Activated naive CD4-positive, alpha-beta T cell treated with Interleukin-2 at 50 U/mL for 16 hours (primary cell): ENCODE data around the gene LIPG.

ENCODE experiments used
- DNase-seq: peaks from one replicate; pipeline ENCODE4 v3.0.0-alpha.2; 2020

Gene LIPG

DNA sequence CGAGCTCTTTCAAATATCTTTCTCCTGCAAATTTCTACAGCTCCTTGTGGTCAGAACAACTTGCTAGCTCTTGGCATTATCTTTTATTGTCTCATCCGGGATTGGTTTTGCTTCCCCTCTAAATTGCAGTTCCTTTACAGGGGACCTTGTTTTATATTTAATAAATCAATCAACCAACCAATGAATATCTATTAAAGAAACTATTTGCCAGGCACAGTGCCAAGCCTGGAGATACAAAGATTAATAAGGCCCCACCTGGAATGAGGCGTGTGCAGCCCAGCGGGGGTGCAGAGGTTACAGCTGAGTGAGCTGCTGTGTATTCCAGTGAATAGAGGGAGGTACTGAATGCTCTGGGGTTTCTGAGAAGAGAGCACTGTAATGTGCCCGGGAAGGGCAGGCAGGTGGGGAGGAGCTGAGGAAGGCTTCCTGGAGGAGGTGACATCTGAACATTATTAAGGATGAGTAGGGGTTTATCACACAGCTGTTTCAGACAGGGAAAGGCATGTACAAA is 51.8 kb downstream of the LIPG start:
- no peak for DNase-seq

DNA sequence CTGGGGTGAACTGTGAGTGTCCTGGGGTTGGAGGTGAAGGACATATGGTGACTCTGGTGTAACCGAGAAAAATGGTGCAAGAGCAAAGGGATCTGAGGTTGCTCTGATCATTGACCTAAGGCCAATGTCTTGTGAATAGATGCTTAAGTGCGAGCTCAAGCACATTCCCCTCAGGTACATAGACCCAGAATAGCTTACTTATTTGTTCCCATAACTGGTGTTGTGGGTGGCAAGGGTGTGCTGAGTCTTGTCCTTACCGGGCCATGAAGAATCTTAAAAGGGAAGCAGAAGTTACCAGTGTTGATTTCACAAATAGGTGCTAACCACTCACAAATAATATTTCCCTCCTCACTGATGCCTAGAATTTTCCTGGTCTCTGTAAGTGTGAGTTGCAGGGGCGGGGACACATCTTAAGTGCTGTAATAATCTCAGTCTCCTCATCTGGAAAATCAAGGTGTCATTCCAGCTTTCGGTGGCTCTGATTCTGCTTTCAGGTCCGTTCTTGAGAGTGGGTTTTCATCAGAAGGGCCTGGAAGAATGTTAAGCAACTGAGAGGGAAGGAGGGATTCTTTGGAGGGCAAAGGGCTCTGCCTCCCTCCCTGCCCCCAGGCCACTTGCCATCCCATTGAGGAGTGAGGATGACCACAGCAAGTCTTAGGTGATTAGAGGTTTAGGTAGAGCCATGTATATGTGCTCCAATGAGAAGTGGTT is 54.9 kb downstream of the LIPG start:
- DNase-seq: no peak

DNA sequence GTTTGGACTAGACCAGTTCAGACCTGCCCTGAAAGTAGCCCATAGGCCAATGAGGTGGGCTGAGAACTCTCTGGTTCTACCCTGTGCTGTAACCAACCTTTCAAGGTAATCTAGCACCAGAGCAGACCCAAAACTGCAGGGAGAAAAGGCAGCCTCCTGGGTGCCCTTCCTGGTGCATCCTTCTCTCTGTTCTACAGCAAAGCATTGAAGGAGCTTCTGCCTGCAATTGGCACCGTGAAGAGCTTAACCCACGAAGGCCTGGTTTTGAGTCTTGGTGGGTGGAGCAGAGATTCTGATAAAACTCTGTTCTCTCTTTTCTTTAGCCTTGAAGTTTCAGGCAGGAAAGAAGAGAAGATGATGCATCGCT is 55.5 kb downstream of the LIPG start:
- DNase-seq: no peak

DNA sequence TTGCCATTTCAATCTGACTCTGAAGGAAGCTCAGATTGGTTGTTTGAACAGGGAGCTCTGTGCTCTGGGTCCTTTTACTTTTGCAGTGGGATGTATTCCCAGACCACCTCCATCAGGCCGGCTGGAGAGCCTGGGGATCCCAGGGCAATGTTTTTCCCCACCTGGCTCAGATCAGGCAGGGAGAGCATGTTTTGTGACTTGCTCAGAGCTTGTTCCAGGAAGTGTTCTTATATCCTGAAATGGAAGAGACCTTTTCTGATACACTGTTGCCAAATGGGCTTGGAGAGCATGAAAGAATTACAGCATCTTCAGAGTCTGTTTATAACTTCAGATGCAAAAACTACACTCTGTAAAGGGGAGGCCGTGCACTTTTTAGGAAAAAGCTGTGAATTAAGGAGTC is 56.0 kb downstream of the LIPG start:
- DNase-seq: no peak

DNA sequence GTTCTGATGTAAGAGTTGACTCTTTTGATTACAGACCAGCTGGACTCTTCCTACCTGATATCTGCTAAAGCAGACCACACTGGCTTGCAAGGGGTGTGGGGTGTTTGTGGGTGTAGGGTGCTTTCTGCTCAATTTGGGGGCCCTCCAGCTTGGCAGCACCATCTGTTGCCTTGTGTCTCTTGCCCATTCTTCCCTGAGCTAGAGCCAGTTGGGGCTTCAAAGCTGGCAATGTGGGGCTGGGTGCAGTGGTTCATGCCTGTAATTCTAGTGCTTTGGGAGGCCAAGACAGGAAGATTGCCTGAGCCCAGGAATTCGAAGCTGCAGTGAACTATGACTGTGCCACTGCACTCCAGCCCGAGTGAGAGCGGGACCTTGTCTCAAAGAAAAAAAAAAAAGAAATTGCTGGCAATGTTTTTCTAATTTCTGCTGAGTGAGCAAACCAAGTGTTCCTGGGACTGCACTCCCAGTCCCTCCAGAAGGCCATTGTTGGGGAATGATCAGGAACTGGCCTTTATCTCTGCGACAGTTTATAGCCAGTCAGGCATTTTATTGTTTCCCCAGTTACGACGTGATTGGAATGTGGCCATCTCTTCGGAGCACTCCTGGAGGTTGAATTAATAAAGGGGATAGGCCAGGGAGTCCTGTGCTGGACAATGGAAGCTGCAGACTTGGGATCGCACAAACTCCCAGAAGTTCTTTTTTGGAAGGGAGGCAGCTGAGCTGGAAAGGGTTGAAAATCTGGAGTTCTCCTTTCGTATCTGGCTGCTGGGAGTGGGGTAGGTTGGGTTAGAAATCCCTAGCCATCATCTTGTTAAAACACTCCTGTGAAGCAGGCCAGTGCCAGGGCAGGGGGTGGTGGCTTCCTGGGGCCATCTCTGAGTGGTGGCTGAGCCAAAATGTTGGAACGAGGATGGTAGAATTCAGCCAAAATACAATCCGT is 57.2 kb downstream of the LIPG start:
- DNase-seq: no peak

DNA sequence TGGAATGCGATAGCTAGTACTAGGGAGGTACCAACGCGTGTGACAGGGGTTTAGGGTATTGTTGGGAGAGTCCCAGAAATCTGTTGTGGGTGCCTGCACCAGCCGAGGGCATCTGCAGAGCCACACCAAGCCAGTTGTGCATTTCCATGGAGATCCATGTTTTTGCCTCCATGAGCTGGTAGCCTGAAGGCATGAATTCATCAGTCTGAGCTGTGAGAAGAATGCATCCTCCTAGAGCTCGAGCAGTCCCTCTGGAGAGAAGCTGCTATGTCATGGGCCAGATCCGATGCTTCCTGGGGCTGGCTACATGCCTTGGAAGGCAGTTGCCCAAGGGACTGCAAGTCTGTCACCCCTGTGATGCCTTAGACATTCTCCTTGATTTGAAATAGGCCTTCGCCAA is 57.9 kb downstream of the LIPG start:
- DNase-seq: no peak

DNA sequence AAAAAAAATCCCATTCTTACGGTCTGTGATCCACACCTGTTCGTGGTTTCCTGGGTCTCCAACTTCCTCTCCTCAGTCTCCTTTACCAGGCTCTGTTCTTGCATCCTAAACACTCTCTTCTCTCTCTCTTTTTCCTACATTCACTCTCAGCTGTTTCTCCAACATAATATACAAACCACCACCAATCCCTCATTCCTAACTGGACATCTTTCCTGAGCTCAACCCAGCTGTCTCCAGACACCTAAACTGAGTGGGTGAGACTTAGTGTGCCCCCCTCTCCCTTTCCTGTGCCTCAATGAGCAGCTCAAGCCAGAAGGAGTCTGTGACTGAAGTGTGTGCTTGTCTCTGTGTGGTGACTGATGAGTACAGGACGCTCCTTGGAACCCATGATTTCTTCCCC is 59.4 kb downstream of the LIPG start:
- DNase-seq: no peak

DNA sequence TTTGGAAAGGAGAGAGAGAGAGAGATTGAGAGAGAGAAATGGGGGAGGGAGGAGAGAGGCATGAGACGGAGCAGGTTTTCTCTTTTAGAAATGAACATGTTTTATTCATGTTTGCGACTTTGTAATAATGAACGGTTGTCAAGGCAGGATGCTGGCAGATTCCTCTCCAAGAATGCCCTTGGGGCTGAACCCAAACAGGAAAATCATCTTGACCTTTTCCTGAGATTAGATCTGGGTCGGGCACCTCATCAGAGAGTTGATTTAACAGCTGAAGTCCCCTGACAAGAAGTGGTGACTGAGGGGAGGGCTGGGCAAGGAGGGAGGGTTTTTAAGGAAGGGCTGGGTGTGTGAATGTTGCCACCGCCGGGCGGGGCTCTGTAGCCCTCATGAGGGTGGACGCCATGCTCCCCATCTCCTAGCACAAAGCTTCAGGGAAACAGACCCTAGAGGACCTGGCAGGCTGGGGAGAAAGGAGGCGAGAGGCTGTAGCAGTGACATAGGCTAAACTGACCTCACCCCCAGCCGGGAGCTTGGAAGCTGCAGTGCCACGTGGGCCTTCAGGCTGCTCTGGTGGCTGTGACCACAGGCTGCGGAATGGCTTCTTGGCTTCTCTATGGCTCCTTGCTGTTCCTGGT is 60.0 kb downstream of the LIPG start:
- DNase-seq: no peak

DNA sequence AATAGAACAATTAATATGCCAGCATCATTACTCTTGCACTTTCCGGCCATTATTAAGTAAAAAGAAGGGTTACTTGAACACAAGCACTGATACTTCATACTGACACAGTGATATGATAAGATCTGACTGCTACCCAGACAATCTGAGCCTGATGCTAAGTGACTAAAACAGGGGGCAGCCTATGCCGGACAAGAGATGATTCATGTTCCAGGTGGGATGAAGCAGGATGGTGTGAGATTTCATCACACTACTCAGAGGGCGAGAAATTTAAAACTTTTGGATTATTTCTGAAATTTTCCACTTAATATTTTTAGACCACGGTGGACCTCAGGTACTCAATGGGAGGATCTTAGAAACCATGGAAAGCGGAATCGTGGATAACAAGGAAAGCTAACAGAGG is 61.7 kb downstream of the LIPG start:
- DNase-seq: no peak

DNA sequence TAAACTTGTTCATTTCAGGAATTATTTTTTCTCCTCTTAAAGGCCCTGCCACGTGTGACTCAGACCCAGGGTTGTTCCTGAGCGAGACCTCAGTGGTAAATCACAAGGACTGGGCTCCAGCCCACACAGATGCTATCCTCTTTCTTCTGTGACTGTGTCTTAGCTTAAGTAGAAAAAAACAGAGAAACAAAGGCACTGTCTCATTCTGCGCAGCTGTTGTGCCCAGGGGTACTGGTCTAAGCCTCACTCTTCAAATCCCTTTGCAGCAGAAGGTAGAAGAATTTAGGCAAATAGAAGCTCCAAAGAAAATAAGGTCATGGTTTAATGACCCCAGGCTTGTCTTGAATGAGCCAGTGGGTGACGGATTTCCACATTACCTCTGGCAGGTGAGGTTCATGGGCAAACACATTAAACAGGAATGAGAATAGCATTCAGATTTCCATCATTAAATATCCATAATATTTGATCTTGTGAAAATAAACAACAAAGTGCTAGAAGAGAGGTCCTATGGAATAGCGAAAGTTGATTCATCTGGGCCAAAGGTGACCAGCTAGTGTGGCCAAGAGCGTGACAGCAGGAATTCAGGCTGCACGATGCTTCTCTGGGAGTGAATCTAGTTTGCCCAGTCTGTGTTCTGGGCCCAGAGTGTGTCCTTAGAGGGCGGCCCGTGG is 63.3 kb downstream of the LIPG start:
- no peak for DNase-seq

DNA sequence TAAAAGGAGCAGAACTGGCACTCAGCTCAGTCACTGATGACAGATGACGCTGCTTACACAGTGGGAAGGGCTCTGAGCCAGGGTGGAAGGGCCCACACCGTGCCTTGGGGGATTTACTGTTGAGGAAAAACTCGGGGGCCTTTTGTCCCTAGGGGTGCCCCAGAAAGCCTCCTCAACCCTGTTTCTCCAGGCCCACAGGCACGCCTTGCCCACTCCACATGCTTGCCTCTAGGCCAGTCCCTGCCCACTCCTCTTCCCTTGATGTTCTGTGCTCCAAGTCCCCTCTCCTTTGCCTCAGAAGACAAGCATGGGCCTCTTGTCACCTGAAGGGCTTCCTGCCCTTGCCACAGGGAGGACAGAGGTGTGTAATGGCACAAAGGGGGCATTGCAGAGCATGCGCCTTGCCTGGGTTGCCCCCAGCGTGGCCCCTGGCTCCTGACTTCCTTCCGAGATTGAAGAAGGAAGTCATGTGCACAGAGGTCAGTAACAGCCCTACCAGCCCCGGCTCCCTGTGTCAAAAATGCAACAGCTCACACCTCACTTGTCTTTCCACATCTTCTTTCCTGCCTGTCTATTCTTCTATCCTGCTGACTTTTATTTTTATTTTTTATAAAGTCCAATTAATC is 65.1 kb downstream of the LIPG start:
- DNase-seq: no peak

DNA sequence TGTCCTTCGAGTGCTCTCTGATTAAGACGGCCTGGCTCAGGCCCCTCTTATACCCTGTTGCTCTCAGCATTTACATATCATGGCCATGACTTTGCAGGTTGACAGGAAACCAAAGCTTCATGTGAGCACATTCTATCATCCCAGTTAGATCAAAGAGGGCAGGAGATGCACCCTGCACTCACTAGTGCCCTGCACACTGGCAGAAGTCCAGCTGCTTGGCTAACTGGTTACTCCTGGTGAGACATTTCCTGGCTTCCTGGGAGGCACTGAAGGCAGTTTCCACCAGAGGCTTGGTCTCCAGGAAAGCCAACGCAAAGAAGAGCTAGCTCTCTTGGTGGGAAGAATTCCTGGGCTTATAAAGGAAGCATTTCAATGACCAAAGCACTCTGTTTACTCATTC is 66.3 kb downstream of the LIPG start:
- no peak for DNase-seq

DNA sequence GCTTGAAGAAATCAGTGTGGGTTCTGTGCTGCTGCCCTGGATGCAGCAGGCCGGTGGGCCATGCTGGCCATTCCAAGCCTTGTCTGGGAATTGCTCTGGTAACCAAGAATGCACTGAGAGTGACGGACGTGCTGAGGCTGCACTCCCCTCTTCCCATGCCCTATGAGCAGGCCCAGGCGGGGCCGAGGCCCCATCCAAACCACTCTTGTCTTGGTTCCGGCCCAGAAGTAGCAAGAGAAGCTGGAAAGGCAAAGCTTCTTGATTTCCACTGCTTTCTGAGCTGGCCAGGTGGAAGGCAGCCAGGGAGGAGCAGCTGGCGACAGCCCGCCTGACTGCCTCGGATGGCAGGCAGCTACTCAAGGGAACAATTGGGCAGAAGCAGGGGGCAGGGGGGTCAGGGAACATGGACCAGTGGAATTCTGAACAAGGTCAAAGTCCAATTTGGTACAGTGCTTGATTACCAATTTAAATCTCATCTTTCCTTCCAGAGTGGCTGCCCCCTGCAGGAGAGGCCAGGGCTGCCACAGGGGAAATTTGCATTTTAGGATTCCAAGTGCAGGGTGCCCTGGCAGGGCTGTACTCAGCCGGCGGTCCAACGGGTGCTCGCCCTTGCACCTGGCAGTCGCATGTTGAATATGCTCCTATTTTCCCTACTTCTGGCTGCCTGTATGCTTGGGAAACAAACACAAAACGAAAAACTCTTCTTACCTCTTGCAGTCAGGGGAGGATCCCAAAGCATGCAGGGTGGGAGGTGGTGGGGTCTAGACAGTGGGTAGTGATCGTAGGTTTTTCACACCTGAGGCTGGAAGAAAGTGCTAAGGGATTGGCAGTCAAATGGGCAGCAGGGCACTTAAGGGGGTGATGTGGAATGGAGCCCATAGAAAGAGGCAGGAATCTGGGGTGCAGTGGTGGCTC is 67.3 kb downstream of the LIPG start:
- no peak for DNase-seq

DNA sequence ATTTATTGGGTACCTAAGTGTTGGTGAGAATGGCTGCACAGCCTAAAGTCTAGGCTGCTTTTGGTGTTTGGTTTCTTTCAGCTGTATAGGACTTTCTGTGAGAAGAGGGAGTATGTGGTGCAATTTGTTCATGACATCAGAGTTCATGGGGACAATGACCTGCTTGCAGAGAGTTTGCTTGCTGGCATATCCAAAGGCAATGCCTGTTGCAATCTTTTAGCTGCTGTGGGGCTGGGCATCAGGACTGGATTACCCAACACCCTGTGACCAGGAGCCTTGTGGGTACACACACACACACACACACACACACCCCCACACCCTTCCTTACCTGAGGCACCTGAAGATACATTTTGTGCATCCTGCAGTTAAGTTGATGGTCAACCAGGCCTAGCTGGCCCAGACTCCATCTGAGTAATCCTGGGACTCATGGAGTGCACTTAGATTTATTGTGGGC is 68.4 kb downstream of the LIPG start:
- no peak for DNase-seq

DNA sequence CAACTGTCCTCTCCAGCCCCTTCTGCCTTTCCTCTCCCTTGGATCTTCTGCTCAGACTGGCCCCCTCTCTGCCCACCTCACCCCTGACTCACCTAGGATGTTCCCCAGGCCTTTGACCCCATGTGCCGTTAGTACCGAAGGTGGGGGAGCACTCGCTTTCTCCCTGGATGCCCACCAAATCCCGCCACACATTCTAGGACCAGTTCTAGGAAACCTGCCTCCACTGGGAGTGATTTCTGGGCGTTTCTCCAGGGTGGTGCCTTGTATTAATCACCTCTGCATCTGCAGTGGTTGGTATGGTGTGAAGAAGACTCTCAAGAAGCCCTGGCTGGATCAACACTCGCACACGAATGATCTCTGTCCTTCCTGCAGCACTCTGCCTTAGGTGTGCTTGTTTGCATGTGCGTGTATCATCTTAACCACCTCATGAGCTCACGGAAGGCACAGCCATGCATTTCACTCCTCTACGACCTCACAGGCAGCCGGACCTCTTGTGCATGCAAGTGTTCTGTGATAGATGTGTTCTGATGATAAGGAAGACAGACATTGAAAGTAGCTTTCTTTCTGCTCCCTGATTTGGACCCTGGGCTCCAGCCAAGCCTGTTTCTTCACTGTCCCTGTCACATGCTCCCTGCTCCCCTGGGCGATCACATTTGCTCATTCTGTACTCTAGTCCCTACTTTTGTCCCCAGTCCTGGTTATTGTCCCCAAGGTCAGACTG is 69.4 kb downstream of the LIPG start:
- DNase-seq: no peak

DNA sequence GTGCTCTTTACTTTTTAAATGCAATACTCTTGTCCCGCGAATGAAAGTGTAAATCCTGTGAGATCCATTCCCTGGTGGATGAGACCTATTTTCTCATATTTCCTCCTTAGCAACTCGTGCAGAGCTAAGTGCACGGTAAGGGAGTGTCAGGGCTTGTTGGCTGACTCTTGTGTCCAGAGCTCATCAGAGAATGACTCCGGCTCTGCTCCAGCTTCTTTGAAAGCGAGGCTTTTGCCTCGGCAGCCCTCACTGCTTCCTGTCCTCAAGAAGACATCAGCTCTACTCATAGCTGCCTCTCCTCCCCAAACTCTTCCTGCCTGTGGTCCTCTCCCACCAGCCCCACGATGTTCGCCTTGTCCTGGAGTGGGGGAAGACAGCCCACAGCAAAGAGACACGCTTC is 70.7 kb downstream of the LIPG start:
- no peak for DNase-seq

DNA sequence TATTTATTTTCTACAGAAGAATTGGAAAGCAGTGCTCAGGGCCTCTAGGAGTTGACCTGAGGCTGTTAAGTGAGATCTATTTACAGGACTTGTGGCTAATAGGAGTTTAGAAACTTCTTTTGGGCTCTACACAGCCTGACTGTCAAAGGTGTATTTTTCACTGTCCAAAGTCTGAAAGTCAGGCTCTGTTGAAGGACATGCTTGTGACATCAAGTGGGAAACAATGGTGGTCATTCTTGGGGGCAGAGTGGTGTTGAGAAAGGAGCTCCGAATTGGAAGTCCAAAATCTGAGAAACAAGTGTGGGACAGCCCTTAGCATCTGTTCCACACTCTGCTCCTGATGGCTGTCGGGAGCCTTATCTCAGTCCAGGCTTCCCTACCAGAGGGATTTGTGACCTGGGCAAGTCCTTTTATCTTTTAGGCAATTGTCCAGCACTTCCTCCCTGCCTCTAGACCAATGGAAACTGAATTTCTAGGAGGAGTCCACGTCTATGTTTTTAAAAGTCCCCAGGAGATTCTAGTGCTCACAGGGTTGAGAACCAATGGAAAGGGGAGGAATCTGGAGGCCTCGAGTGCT is 76.4 kb downstream of the LIPG start:
- DNase-seq: no peak

DNA sequence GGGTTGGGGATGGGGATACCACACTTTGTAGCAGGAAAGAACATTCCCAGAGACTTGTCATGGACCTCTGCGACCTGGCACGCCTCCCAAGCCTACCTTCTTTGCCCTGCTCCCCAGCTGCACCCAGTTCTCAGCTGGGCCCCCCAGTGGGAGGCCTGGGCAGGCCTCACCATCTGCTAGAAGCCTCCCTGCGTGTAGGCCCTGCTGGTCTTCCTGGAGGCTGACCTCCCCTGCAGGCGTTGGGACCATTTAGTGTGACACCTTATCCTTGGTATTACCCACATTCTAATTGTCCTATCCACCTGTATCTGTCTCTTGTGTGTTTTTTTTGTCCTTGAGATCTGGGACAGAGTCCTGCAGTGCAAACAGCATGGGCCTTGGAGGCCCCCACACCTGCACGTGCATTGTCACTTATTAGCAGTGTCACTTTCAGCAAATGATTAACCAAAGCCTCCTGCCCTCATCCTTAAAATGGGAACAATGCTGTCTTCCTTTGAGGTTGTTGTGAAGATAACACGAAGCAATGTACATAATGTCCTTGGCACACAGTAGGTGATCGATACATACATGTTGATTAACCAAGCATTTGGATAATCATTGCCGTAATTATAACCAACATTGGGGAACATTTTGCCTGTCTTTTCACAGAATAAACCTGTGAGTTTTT is 77.2 kb downstream of the LIPG start:
- no peak for DNase-seq

DNA sequence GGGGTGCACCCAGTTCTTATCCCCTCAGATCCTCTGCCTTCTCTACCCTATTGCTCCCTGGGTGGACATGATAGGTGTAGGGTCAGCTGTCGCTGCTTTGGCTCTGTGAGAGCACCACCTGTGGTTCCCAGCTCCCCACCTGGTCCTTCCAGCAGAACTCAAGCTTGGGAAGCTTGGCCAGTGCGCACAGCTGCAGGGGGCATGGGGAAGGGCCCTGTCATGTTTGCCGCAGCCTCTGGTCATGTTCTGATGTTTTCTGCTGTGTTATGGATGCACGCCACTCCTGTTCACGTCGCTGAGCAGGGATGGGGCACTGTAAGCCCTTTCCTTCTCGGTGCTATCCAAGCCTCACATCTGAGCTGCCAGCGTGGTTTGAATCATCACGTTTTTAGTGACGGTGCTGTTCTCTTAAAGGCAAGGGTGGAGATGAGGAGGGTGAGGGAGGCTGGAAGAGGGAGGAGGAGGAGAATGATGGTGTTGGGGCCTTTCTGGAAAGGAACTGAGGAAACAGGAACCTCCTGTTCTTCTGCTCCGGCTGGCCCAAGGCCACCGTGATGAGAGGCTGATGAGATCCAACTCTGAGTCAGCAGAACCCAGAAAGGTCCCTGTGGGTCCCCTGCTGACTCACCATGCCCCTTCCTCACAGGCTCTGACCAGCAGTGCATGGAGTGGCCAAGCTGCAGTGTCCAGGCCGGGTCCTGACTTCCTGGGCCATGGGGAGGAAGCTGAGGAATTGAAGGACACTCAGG is 78.0 kb downstream of the LIPG start:
- DNase-seq: no peak
